Mesenchymal stem cell (in vitro differentiated cells and primary cell): Measurements from ENCODE around the gene BCKDHA.
"Not testable (repeated sequence)": the region's sequence is repeated elsewhere in the genome, so short reads cannot be mapped to it uniquely, and the experiment has no call there.

Experiments used
- DNase-seq: peaks from one replicate; pipeline ENCODE4 v3.0.0-alpha.2; 2013
- H2AFZ ChIP-seq: one replicate; pipeline ENCODE4 v1.6.1; 2013; ENCODE audit warnings: low read depth, mild to moderate bottlenecking, control low read depth, inconsistent platforms, low read length, moderate library complexity
- H2AK5ac ChIP-seq: 2 replicates; pipeline ENCODE4 v1.6.1; 2013; ENCODE audit warnings: low read length, moderate library complexity, mild to moderate bottlenecking, inconsistent platforms; ENCODE audit not compliant: severe bottlenecking
- H2BK120ac ChIP-seq: one replicate; pipeline ENCODE4 v1.6.1; 2013; ENCODE audit warnings: low read depth, mild to moderate bottlenecking, inconsistent platforms, low read length, moderate library complexity
- H2BK12ac ChIP-seq, 2 experiments: one replicate each; pipeline ENCODE4 v1.6.1; 2013; ENCODE audit warnings: inconsistent platforms in 2 of 2, low read length in 2 of 2, mild to moderate bottlenecking in 2 of 2, moderate library complexity in 2 of 2, control low read depth in 1 of 2
- H2BK15ac ChIP-seq: one replicate; pipeline ENCODE4 v1.6.1; 2013; ENCODE audit warnings: mild to moderate bottlenecking, low read depth, inconsistent platforms; ENCODE audit not compliant: poor library complexity, severe bottlenecking
- H2BK5ac ChIP-seq: 2 replicates; pipeline ENCODE4 v1.6.1; 2013; ENCODE audit warnings: low read depth, mild to moderate bottlenecking, low read length, control low read depth, inconsistent platforms; ENCODE audit not compliant: poor library complexity, severe bottlenecking
- H3K14ac ChIP-seq, 2 experiments: one replicate each; pipeline ENCODE4 v1.6.1; 2013; ENCODE audit warnings: inconsistent platforms in 2 of 2, low read length in 2 of 2, control low read depth in 1 of 2, mild to moderate bottlenecking in 1 of 2, moderate library complexity in 1 of 2
- H3K18ac ChIP-seq, 2 experiments: one replicate each; pipeline ENCODE4 v1.6.1; 2013; ENCODE audit warnings: inconsistent platforms in 2 of 2, low read length in 2 of 2, control low read depth in 1 of 2, low read depth in 1 of 2, mild to moderate bottlenecking in 1 of 2
- H3K23ac ChIP-seq, 2 experiments: one replicate each; pipeline ENCODE4 v1.6.1; 2013; ENCODE audit warnings: inconsistent platforms in 2 of 2, low read length in 2 of 2, mild to moderate bottlenecking in 2 of 2, moderate library complexity in 2 of 2, control low read depth in 1 of 2
- H3K27ac ChIP-seq: 2 replicates; pipeline ENCODE4 v1.5.1; 2013; ENCODE audit warnings: mild to moderate bottlenecking, moderate library complexity, low read length, control low read depth, inconsistent platforms; ENCODE audit not compliant: poor library complexity, severe bottlenecking
- H3K27me3 ChIP-seq, 2 experiments: 2 replicates each; pipeline versions ENCODE4 v1.6.1 to v1.7.0; 2013; ENCODE audit warnings: low read length in 2 of 2, mild to moderate bottlenecking in 2 of 2, moderate library complexity in 2 of 2, control low read depth in 1 of 2, inconsistent platforms in 1 of 2; ENCODE audit not compliant: control insufficient read depth in 1 of 2, insufficient read depth in 1 of 2
- H3K36me3 ChIP-seq, 2 experiments: 2 replicates each; pipeline versions ENCODE4 v1.6.1 to v1.7.0; 2013; ENCODE audit warnings: low read length in 2 of 2, control low read depth in 1 of 2, inconsistent platforms in 1 of 2, low read depth in 1 of 2, mild to moderate bottlenecking in 1 of 2; ENCODE audit not compliant: insufficient read depth in 2 of 2, control insufficient read depth in 1 of 2
- H3K4ac ChIP-seq, 2 experiments: one replicate each; pipeline ENCODE4 v1.6.1; 2013; ENCODE audit warnings: inconsistent platforms in 2 of 2, low read length in 2 of 2, mild to moderate bottlenecking in 2 of 2, moderate library complexity in 2 of 2, control low read depth in 1 of 2, low read depth in 1 of 2
- H3K4me1 ChIP-seq: 2 replicates; pipeline ENCODE4 v1.6.1; 2013; ENCODE audit warnings: low read depth, low read length, control low read depth; ENCODE audit not compliant: control insufficient read depth, insufficient read depth
- H3K4me2 ChIP-seq: 2 replicates; pipeline ENCODE4 v1.6.1; 2013; ENCODE audit warnings: low read length, mild to moderate bottlenecking, inconsistent platforms; ENCODE audit not compliant: poor library complexity, severe bottlenecking
- H3K4me3 ChIP-seq, 2 experiments: 2 replicates each; pipeline versions ENCODE4 v1.5.1 to v1.7.0; 2013; ENCODE audit warnings: low read length in 2 of 2, mild to moderate bottlenecking in 2 of 2, control low read depth in 1 of 2, low read depth in 1 of 2; ENCODE audit not compliant: insufficient read depth in 1 of 2
- H3K79me1 ChIP-seq: replicated peaks from 2 replicates; pipeline ENCODE4 v1.6.1; 2013; ENCODE audit warnings: mild to moderate bottlenecking, control low read depth, low read length, inconsistent platforms; ENCODE audit not compliant: poor library complexity, severe bottlenecking
- H3K9ac ChIP-seq: 2 replicates; pipeline ENCODE4 v1.7.0; 2013; ENCODE audit warnings: mild to moderate bottlenecking, low read length, moderate library complexity
- H3K9me3 ChIP-seq: 2 replicates; pipeline ENCODE4 v1.7.0; 2013; ENCODE audit warnings: mild to moderate bottlenecking, low read length; ENCODE audit not compliant: control insufficient read depth
- H4K8ac ChIP-seq: one replicate; pipeline ENCODE4 v1.6.1; 2013; ENCODE audit warnings: inconsistent platforms, mild to moderate bottlenecking, low read length, moderate library complexity
- H4K91ac ChIP-seq: one replicate; pipeline ENCODE4 v1.6.1; 2013; ENCODE audit warnings: mild to moderate bottlenecking, low read length, inconsistent platforms
- WGBS: methylation state at CpG from one replicate; pipeline ENCODE4 v1.1.7; 2013; ENCODE audit warnings: mixed read lengths; 5-methylcytosine and 5-hydroxymethylcytosine counted together

Gene BCKDHA

GRCh38 chr19:41431426-41432386 lies 34.1 kb downstream of the BCKDHA start:
- Histone ChIP-seq H4K91ac (no peak overlapping the region), H3K9me3 (no peaks in the 10 kb centered on the region), H3K4me2 (no peak overlapping the region), H2BK120ac (no peak overlapping the region), H3K27ac (no peak overlapping the region), H3K9ac (no peak overlapping the region), H3K14ac (no peak overlapping the region), H2BK15ac (no peak overlapping the region), H3K36me3 (peaks cover 34 to 44% of the 10 kb centered on the region in 2 experiments), H3K4me3 (no peak overlapping the region), H2BK12ac (no peak overlapping the region), H3K23ac (no peak overlapping the region), H3K18ac (no peak overlapping the region), H4K8ac (no peak overlapping the region), H2AFZ (no peak overlapping the region), H3K4me1 (peaks cover 26% of the 10 kb centered on the region), H3K27me3 (no peaks in the 10 kb centered on the region), H2BK5ac (no peak overlapping the region), H3K4ac (no peak overlapping the region), H3K79me1 (peaks cover 16% of the 10 kb centered on the region), H2AK5ac (no peak overlapping the region)
- DNase-seq: peak; percentile 44
- 83% methylated on average over 23 of the region's 23 CpGs for WGBS

DNA sequence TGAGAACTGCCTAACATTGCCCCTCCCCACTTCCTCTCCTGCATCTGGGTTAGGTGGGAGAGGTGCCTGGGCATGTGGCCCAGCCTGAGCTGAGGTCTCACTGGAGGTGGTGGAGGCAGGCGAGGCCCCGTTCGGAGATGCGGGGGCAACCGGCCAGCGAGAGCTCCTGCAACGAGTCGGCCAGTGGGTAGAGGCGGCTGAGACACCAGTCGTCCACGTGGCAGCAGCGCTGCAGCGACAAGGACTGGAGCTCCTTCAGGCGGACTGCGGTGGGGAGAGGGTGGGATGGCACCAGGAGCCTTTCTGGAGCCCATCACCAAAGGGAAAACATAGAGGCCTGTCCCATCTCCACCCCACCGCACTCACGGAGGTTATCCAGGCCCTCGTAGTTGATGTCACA lies 35.6 kb downstream of the BCKDHA start:
- no peak overlapping the region for H3K4me2 ChIP-seq
- H3K4ac ChIP-seq: no peak overlapping the region
- no peak overlapping the region for H2BK120ac ChIP-seq
- no peak overlapping the region for H2BK12ac ChIP-seq
- DNase-seq: no peak
- no peak overlapping the region for H3K23ac ChIP-seq
- H3K36me3 ChIP-seq: peaks cover 44 to 50% of the 10 kb centered on the region in 2 experiments
- no peaks in the 10 kb centered on the region for H3K27me3 ChIP-seq
- no peak overlapping the region for H3K18ac ChIP-seq
- no peak overlapping the region for H3K4me3 ChIP-seq
- no peak overlapping the region for H3K14ac ChIP-seq
- H4K8ac ChIP-seq: peak overlapping the region; percentile 67
- H4K91ac ChIP-seq: peak overlapping the region; percentile 62
- H3K79me1 ChIP-seq: peaks cover 26% of the 10 kb centered on the region
- no peak overlapping the region for H2AK5ac ChIP-seq
- H3K9me3 ChIP-seq: no peaks in the 10 kb centered on the region
- 92% methylated on average over 18 of the region's 18 CpGs for WGBS
- H3K27ac ChIP-seq: no peak overlapping the region
- no peak overlapping the region for H2BK5ac ChIP-seq
- no peak overlapping the region for H2BK15ac ChIP-seq
- H2AFZ ChIP-seq: no peak overlapping the region
- peaks cover 13% of the 10 kb centered on the region for H3K4me1 ChIP-seq
- H3K9ac ChIP-seq: no peak overlapping the region

- H2BK15ac ChIP-seq: no peak overlapping the region
- H4K8ac ChIP-seq: no peak overlapping the region
- H3K18ac ChIP-seq: no peak overlapping the region
- peaks cover 5% of the 10 kb centered on the region for H3K4me1 ChIP-seq
- WGBS: 96% methylated on average over 5 of the region's 5 CpGs
- H3K27me3 ChIP-seq: no peaks in the 10 kb centered on the region
- H3K9me3 ChIP-seq: no peaks in the 10 kb centered on the region
- no peak overlapping the region for H2BK5ac ChIP-seq
- no peak for DNase-seq
- H3K4me3 ChIP-seq: no peak overlapping the region
- no peak overlapping the region for H3K27ac ChIP-seq
- H2AK5ac ChIP-seq: no peak overlapping the region
- no peak overlapping the region for H2AFZ ChIP-seq
- H3K14ac ChIP-seq: no peak overlapping the region
- H2BK120ac ChIP-seq: no peak overlapping the region
- no peak overlapping the region for H3K9ac ChIP-seq
- no peak overlapping the region for H3K23ac ChIP-seq
- H3K36me3 ChIP-seq: peaks cover 44 to 51% of the 10 kb centered on the region in 2 experiments
- no peak overlapping the region for H3K4ac ChIP-seq
- no peak overlapping the region for H4K91ac ChIP-seq
- no peak overlapping the region for H3K4me2 ChIP-seq
- no peak overlapping the region for H2BK12ac ChIP-seq
- peaks cover 33% of the 10 kb centered on the region for H3K79me1 ChIP-seq
These were observed 36.8 kb downstream of the BCKDHA start for GRCh38 chr19:41434450-41434849.

DNA sequence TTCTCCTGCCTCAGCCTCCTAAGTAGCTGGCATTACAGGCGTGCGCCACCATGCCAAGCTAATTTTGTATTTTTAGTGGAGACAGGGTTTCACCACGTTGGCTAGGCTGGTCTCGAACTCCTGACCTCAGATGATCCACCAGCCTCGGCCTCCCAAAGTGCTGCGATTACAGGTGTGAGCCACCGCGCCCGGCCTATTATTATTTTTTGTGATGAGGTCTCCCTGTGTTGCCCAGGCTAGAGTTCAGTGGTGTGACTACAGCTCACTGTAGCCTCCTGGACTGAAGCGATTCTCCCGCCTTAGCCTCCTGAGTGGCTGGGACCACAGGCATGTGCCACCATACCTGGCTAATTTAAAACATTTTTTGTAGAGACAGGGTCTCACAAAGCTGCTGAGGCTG lies 37.8 kb downstream of the BCKDHA start:
- Histone ChIP-seq H3K79me1 (peaks cover 33% of the 10 kb centered on the region), H3K36me3 (peaks cover 44 to 47% of the 10 kb centered on the region in 2 experiments)
- DNase-seq, H3K9ac ChIP-seq, H2BK5ac ChIP-seq, H3K18ac ChIP-seq, H3K14ac ChIP-seq, H2BK15ac ChIP-seq, H3K27me3 ChIP-seq, H2BK12ac ChIP-seq, H3K4me3 ChIP-seq, H3K27ac ChIP-seq, H3K4me1 ChIP-seq, H2AFZ ChIP-seq, H4K8ac ChIP-seq, H3K9me3 ChIP-seq, H3K4ac ChIP-seq, H4K91ac ChIP-seq, H3K4me2 ChIP-seq, H2BK120ac ChIP-seq, H3K23ac ChIP-seq, H2AK5ac ChIP-seq: not testable (repeated sequence)
- 95% methylated on average over 11 of the region's 11 CpGs for WGBS
